Stomach (tissue), 9 donors: ENCODE results near the gene PLD5. TPM values are rescaled to one million over a fixed set of nuclear protein-coding genes. Genes with fewer than 3 reads are reported as not detected.

Experiments used
- DNase-seq, 2 donors: peaks; one replicate each; pipeline versions ENCODE4 v3.0.0 to v3.0.0-alpha.2; 2013 to 2019
- H3K27ac ChIP-seq, 5 donors: fragments of 200-600 bp in 4 of 5; sonication (generic) in 4 of 5; one replicate each; pipeline ENCODE4 v1.5.1; 2013 to 2019; ENCODE audit warnings: mild to moderate bottlenecking in 1 of 5, moderate library complexity in 1 of 5
- H3K27me3 ChIP-seq, 3 donors: fragments of 200-600 bp; sonication (generic); one replicate each; pipeline ENCODE4 v1.5.1; 2017 to 2019; ENCODE audit warnings: mixed run types in 1 of 3
- H3K36me3 ChIP-seq, 4 donors: fragments of 200-600 bp; sonication (generic); 1 replicate in 3 of 4; 2 replicates in 1 of 4; pipeline ENCODE4 v1.5.1; 2016 to 2019
- H3K4me1 ChIP-seq, 4 donors: fragments of 200-600 bp; sonication (generic); one replicate each; pipeline ENCODE4 v1.5.1; 2016 to 2019
- H3K4me3 ChIP-seq, 4 donors: fragments of 200-600 bp; sonication (generic) in 3 of 4; one replicate each; pipeline ENCODE4 v1.5.1; 2016 to 2019; ENCODE audit warnings: mild to moderate bottlenecking in 1 of 4
- H3K9me3 ChIP-seq, 4 donors: fragments of 200-600 bp; sonication (generic); one replicate each; pipeline ENCODE4 v1.5.1; 2016 to 2019
- EP300 ChIP-seq: sonication (generic); formaldehyde crosslinking; IDR thresholded peaks from one replicate; pipeline ENCODE4 v1.6.1; 2017; ENCODE audit warnings: antibody characterized with exemption
- POLR2A ChIP-seq, 4 donors: fragments of 450-650 bp; IDR thresholded peaks; one replicate each; pipeline ENCODE4 v1.6.1; 2016; ENCODE audit warnings: antibody characterized with exemption in 4 of 4, control low read depth in 2 of 4, mild to moderate bottlenecking in 1 of 4, moderate library complexity in 1 of 4
- POLR2AphosphoS5 ChIP-seq, 3 donors: sonication (generic); formaldehyde crosslinking; IDR thresholded peaks; one replicate each; pipeline ENCODE4 v1.6.1; 2016; ENCODE audit warnings: antibody characterized with exemption in 3 of 3
- WGBS, 5 donors: extraction: QIAGEN DNeasy Blood & Tissue Kit in 3 of 5; methylation state at CpG; one replicate each; pipeline versions ENCODE4 v1.1.5 to v1.1.7; 2013 to 2018; 5-methylcytosine and 5-hydroxymethylcytosine counted together
- intact Hi-C: fragments of 100-400 bp; cut with DNase I; formaldehyde crosslinking; loops from one replicate; pipeline ENCODE4 v1.15.1; 2023; ENCODE audit warnings: low total_unique reads
- polyA plus RNA-seq, 3 donors: library from polyadenylated mRNA; stranded (reverse); fragments of 200-250 nt; gene quantifications; one replicate each; pipeline ENCODE4 v1.2.3, GENCODE V29; 2013
- total RNA-seq, 5 donors: library from RNA; depleted of rRNA; stranded (reverse); fragments of >200 nt; gene quantifications; one replicate each; pipeline versions ENCODE4 v1.1.0 to v1.2.3, GENCODE V29; 2014 to 2016
- TF ChIP-seq, protein P1 (sequence below), 7 experiments: fragments of 450-650 bp in 4 of 7; fragments of 200-600 bp in 3 of 7; sonication (generic) in 3 of 7; IDR thresholded peaks; one replicate each; pipeline ENCODE4 v1.5.1; 2016 to 2019; ENCODE audit warnings: antibody characterized with exemption in 7 of 7, control low read depth in 2 of 7, mild to moderate bottlenecking in 1 of 7
- donor health status: healthy with polysubstance abuse.
- donor health status: Bipolar disorder and iron deficiency.
- donor health status: healthy.

The PLD5 gene
- total and polyA plus RNA-seq, 8 donors, result under 0.01 to 0.72 (median 0.23) TPM; not detected in 4

DNA sequence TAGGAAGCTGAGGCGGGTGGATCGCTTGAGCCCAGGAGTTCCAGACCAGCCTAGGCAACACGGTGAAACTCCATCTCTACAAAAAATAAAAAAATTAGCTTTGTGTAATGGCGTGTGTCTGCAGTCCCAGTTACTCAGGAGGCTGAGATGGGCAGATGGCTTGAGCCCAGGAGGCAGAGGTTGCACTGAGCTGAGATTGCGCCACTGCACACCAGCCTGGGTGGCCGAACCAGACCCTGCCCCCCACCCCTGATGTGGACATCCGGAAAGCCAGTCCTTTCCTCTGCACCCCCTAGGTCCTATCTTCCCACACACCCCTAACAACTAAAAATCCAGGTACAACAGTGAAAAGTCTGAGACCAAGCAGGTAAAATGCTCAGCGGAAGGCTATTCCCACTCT, 71.9 kb downstream of the PLD5 start:
- H3K27ac ChIP-seq, result no peak overlapping the region
- H3K4me1 ChIP-seq, result peaks cover 0 to 12% (median 0%) of the 10 kb centered on the region in 4 donors
- no peaks in the 10 kb centered on the region for H3K36me3 ChIP-seq
- H3K27me3 ChIP-seq, result peaks cover 0 to 28% (median 0%) of the 10 kb centered on the region in 3 donors
- no peaks in the 10 kb centered on the region for H3K9me3 ChIP-seq
- DNase-seq, result no peak
- no peak for TF ChIP-seq EP300
- TF ChIP-seq POLR2A (IDR thresholded peaks at IDR 0.05), result no peak
- TF ChIP-seq, protein P1, sequence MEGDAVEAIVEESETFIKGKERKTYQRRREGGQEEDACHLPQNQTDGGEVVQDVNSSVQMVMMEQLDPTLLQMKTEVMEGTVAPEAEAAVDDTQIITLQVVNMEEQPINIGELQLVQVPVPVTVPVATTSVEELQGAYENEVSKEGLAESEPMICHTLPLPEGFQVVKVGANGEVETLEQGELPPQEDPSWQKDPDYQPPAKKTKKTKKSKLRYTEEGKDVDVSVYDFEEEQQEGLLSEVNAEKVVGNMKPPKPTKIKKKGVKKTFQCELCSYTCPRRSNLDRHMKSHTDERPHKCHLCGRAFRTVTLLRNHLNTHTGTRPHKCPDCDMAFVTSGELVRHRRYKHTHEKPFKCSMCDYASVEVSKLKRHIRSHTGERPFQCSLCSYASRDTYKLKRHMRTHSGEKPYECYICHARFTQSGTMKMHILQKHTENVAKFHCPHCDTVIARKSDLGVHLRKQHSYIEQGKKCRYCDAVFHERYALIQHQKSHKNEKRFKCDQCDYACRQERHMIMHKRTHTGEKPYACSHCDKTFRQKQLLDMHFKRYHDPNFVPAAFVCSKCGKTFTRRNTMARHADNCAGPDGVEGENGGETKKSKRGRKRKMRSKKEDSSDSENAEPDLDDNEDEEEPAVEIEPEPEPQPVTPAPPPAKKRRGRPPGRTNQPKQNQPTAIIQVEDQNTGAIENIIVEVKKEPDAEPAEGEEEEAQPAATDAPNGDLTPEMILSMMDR (IDR thresholded peaks at IDR 0.05), result no peak
- no peak for TF ChIP-seq POLR2AphosphoS5 (IDR thresholded peaks at IDR 0.05)
- 83 to 88% (median 86%) methylated on average over 8 of the region's 8 CpGs for WGBS, 5 donors
- intact Hi-C loops, result no loop called here
- no peak overlapping the region for H3K4me3 ChIP-seq

DNA sequence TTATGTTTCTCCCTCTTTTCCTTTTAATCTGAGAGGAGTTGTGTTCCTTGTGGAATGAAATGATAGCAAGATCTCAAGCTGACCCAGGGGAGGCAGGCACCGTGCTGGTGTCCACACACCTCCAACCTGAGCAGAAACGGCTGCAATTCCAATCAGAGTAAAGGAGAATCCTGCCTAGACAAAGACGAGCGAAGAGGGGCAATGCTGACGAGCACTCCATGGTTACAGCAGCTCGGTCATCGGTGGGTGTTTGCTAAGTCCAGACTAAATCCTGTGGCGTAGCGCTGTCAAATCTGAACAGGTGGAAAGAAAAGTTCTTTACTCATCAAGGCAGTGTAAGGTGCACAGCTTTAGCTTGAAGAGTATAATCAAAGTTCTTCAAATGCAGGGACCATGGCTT, 74.8 kb downstream of the PLD5 start:
- TF ChIP-seq POLR2A (IDR thresholded peaks at IDR 0.05), result no peak
- TF ChIP-seq, protein P1 (IDR thresholded peaks at IDR 0.05), result no peak
- TF ChIP-seq POLR2AphosphoS5 (IDR thresholded peaks at IDR 0.05), result no peak
- TF ChIP-seq EP300, result no peak
- Histone ChIP-seq H3K27ac (no peak overlapping the region), H3K9me3 (no peaks in the 10 kb centered on the region), H3K27me3 (peaks cover 0 to 22% (median 0%) of the 10 kb centered on the region in 3 donors), H3K36me3 (no peaks in the 10 kb centered on the region), H3K4me1 (peaks cover 0 to 12% (median 0%) of the 10 kb centered on the region in 4 donors), H3K4me3 (no peak overlapping the region)
- intact Hi-C loops, result no loop called here
- no peak for DNase-seq
- 43 to 63% (median 57%) methylated on average over 9 of the region's 9 CpGs for WGBS, 5 donors

DNA sequence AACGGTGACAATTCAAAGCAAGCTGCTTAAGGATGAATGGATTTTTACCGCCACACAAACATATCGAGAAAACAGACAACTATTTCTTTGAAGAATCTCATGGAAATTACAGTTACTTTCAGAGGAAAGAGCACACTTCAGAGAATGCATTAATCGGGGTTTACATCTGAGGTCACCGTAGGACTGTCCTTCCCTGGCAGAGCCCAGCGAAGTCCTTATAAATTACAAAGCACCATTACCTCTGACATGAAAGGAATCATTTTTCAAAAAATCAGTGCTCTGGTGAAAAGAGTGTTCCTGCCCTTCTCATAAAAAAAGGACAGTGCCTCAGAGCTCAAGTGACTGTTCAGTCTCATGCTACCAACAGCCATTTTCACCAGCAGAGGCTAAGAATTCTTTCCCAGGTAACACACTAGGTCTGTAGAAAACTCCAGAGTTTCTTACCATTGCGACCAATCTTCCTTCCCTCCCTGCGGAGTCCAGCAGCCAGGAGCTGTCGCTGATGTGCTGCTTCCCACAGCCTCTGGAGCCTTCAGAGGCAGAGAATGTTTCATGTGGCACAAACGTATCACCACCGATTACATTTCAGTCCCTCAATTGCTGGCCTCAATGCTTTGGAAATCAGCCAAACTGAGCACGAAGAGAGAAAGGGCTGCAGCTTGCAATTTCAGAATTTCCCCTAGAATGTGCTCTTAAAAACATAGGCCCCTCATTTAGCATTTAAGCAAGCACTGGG, 75.4 kb downstream of the PLD5 start:
- DNase-seq, result peak in 1 of 2 donors; percentile 19
- peaks cover 0 to 12% (median 0%) of the 10 kb centered on the region in 4 donors for H3K4me1 ChIP-seq
- no peak overlapping the region for H3K4me3 ChIP-seq
- intact Hi-C loops, result no loop called here
- TF ChIP-seq, protein P1 (IDR thresholded peaks at IDR 0.05), result no peak
- TF ChIP-seq POLR2A (IDR thresholded peaks at IDR 0.05) (no peak), EP300 (no peak), POLR2AphosphoS5 (IDR thresholded peaks at IDR 0.05) (no peak)
- no peaks in the 10 kb centered on the region for H3K36me3 ChIP-seq
- H3K9me3 ChIP-seq, result no peaks in the 10 kb centered on the region
- H3K27me3 ChIP-seq, result peaks cover 0 to 22% (median 0%) of the 10 kb centered on the region in 3 donors
- WGBS, 5 donors, result 34 to 44% (median 37%) methylated on average over 12 of the region's 12 CpGs
- no peak overlapping the region for H3K27ac ChIP-seq

DNA sequence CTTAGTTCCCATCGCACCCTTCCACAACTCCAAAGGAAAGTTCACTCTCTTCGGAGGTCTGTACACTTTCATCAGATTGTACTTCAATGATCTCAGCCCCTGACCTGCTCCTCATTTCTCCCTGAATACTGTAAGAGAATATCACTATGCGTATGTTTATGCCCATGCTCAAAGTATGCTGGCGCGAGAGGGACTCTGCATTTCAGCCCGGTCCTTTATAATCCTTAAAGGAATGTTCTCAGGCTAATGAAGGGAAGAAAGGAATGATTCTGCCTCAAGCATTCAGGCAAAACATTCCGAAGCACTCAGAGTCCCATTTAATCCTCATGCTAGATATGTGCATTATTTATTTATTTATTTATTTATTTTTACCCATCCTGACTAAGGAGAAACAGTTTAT, 76.8 kb downstream of the PLD5 start:
- peaks cover 0 to 12% (median 0%) of the 10 kb centered on the region in 4 donors for H3K4me1 ChIP-seq
- H3K4me3 ChIP-seq, result no peak overlapping the region
- TF ChIP-seq POLR2A (IDR thresholded peaks at IDR 0.05), result no peak
- no peak for DNase-seq
- no peak overlapping the region for H3K27ac ChIP-seq
- H3K9me3 ChIP-seq, result no peaks in the 10 kb centered on the region
- no peaks in the 10 kb centered on the region for H3K36me3 ChIP-seq
- H3K27me3 ChIP-seq, result peaks cover 0 to 10% (median 0%) of the 10 kb centered on the region in 3 donors
- intact Hi-C loops, result no loop called here
- 40 to 62% (median 59%) methylated on average over 7 of the region's 7 CpGs for WGBS, 5 donors

DNA sequence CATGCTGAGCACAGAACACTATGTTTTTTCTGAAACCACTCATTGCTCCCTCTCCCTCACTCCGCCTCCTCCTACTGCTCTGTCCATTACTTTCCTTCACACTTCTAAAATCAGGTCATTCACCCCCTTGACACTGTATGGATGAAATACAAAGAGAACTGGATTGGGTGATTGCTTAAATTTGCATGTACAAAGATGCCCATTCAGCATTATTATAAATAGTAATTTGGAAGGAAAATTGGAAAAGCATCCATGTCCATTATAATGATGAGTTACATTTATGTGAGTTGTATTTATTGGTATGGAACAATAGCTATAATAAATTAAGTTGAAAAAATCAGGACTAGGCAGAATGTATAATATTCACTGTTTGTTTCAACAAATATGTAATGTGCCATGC, 83.7 kb downstream of the PLD5 start:
- no peaks in the 10 kb centered on the region for H3K27me3 ChIP-seq
- H3K4me1 ChIP-seq, result no peaks in the 10 kb centered on the region
- intact Hi-C loops, result no loop called here
- no peak for TF ChIP-seq POLR2AphosphoS5 (IDR thresholded peaks at IDR 0.05)
- no peak for TF ChIP-seq EP300
- TF ChIP-seq, protein P1 (IDR thresholded peaks at IDR 0.05), result no peak
- no peak for TF ChIP-seq POLR2A (IDR thresholded peaks at IDR 0.05)
- H3K9me3 ChIP-seq, result no peaks in the 10 kb centered on the region
- WGBS, 5 donors, result 78 to 98% (median 85%) methylated on average over 1 of the region's 1 CpG
- DNase-seq, result no peak
- H3K27ac ChIP-seq, result no peak overlapping the region
- no peaks in the 10 kb centered on the region for H3K36me3 ChIP-seq
- no peak overlapping the region for H3K4me3 ChIP-seq
